RWPE1 (cell line): ENCODE measurements around the gene C11orf24.
A peak's percentile ranks its signal among the peaks of the same experiment; 100 is the strongest.

Source experiments
- CTCF ChIA-PET: fragments of 350-600 bp; sonication (Branson Sonifier 250); formaldehyde crosslinking; extraction: SDS; loops from one replicate; lab custom pipeline; 2021; lab: Yijun Ruan, JAX
- POLR2A ChIA-PET: fragments of 400-600 bp; formaldehyde crosslinking; extraction: SDS; loops from one replicate; lab custom pipeline; 2020; ENCODE audit warnings: antibody characterized with exemption; ENCODE audit not compliant: low non-redundant PET; lab: Yijun Ruan, JAX
- DNase-seq: peaks from one replicate; pipeline ENCODE4 v3.0.0; 2012; ENCODE audit warnings: low spot score
- H3K27ac ChIP-seq: fragments of 450-650 bp; 2 replicates; pipeline ENCODE4 v1.5.1; 2017
- TF ChIP-seq, protein P1 (sequence below): fragments of 450-650 bp; conservative IDR thresholded peaks from 2 replicates; pipeline ENCODE4 v1.5.1; 2017; ENCODE audit warnings: low read depth, mild to moderate bottlenecking

C11orf24 gene

GRCh38 chr11:68273026-68273738 is 1.4 kb upstream of the C11orf24 start:
- TF ChIP-seq, protein P1, sequence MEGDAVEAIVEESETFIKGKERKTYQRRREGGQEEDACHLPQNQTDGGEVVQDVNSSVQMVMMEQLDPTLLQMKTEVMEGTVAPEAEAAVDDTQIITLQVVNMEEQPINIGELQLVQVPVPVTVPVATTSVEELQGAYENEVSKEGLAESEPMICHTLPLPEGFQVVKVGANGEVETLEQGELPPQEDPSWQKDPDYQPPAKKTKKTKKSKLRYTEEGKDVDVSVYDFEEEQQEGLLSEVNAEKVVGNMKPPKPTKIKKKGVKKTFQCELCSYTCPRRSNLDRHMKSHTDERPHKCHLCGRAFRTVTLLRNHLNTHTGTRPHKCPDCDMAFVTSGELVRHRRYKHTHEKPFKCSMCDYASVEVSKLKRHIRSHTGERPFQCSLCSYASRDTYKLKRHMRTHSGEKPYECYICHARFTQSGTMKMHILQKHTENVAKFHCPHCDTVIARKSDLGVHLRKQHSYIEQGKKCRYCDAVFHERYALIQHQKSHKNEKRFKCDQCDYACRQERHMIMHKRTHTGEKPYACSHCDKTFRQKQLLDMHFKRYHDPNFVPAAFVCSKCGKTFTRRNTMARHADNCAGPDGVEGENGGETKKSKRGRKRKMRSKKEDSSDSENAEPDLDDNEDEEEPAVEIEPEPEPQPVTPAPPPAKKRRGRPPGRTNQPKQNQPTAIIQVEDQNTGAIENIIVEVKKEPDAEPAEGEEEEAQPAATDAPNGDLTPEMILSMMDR = no peak
- no peak for DNase-seq
- ChIA-PET POLR2A (no interaction called here), CTCF (interaction anchor here (0.7 kb wide), 1 partner anchor 25 kb away, joined by 3 read pairs; no protein-coding TSS in a partner anchor)
- peak overlapping the region; percentile 96 for H3K27ac ChIP-seq

- peak; percentile 90 for DNase-seq
- ChIA-PET POLR2A (interaction anchor here (1.0 kb wide), 1 partner anchor 27 kb away, joined by 3 read pairs; no protein-coding TSS in a partner anchor), CTCF (interaction anchor here (0.6 to 2.7 kb wide), 7 partner anchors 12 to 1143 kb away, joined by 3 to 19 read pairs (median 5); no protein-coding TSS in a partner anchor)
- peak overlapping the region; percentile 96 for H3K27ac ChIP-seq
- TF ChIP-seq, protein P1 = peak; percentile 56
These were observed 571 bp downstream of the C11orf24 start for GRCh38 chr11:68271023-68271780.

DNA sequence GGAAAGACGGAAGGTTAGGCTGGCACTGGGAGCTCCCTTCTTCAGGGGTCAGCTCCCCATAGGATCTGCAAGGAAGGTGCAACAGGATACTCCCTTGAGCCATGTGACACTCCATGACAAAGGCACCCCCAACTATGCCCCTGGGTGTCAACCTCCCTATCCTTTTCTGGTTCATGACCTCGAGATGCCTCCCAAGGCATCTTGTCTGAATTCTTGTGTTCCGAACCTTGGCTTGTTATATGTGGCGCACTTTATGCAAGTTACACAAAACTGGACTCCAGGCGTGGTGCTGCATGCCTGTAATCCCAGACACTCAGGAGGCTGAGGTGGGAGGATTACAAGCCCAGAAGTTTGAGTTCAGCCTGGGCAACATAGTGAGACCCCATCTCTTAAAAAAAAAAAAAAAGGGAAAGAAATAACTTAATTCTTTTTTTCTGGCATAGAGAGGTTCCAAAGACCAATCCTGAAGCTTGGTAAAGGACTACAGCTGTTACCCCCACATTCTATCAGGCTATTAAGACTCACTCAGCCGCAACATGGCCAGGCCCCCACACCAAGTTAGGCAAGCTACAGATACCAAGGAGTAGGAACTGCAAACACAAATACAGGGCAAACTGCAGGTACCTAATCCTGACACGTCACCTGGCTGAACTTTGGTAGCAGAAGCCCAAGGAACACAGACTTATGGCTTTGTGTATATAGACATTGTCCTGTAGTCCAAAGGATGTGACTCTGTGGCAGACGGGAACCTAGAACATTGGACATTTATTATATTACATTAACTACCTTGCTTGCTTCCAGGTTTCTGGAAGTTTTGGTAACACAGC is 1.4 kb downstream of the C11orf24 start:
- TF ChIP-seq, protein P1 = no peak
- DNase-seq = peak; percentile 2
- ChIA-PET CTCF (interaction anchor here (0.6 to 2.7 kb wide), 6 partner anchors 10 to 1143 kb away, joined by 3 to 19 read pairs (median 6); no protein-coding TSS in a partner anchor), POLR2A (no interaction called here)
- no peak overlapping the region for H3K27ac ChIP-seq

DNA sequence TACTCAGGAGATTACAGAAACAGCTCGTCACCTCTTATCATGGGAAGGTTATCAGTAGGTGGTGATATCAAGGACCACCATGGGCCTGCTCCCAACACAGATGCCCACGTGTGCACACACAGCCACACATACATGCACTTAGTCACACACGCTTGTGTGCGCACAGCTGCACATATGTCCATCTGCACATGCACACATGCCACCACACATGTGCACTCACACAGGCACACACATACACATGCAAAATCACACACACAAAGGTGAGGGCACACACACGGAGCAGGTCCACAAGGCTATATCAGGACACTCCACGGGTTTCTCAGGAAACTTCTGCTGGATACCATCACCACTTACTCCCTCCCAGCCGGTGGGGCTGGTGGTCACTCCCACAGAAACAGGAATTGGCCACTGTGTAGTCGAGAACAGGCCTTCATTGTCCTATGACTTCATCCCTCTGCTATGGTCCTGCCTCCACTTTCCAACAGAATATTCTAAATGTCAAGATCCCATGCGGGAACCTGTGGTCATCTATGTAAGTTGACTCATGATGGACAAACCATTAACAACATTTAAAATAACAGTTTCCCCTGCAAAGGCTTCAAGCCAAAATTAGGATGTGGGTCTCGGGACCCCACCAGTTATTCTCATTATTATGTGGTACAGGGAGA is 2.2 kb downstream of the C11orf24 start:
- ChIA-PET POLR2A (no interaction called here), CTCF (interaction anchor here (0.6 to 2.7 kb wide), 3 partner anchors 11 to 28 kb away, joined by 4 to 19 read pairs (median 5); no protein-coding TSS in a partner anchor)
- no peak for DNase-seq
- peak overlapping the region; percentile 24; the same call in 1 of the 2 replicates for H3K27ac ChIP-seq
- TF ChIP-seq, protein P1 = no peak

DNA sequence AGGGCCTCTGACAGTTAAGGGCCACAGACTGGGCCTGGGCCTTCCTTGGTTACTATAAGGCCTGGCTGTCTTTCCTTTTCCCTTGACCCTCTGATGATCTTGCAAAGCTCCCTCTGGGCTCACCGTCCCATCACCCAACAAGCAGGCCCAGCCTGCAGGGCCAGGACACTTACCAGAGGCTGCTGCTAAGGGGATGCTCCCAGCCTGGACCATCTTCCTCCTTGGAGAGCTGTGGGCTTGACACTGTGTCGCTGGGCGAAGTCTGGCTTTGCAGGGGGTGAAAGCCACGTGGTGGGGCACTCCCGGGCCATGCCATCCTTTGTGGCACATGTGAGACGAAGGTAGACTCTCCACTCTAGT is 3.9 kb downstream of the C11orf24 start:
- TF ChIP-seq, protein P1 = no peak
- no peak for DNase-seq
- POLR2A ChIA-PET = no interaction called here
- no peak overlapping the region for H3K27ac ChIP-seq
- CTCF ChIA-PET = no interaction called here
